Activated CD4-positive, alpha-beta T cell treated with anti-CD3 and anti-CD28 coated beads for 36 hours (primary cell): ENCODE results near the gene CELF4. TPM values are rescaled to one million over a fixed set of nuclear protein-coding genes. Genes with fewer than 3 reads are reported as not detected.

Experiments used
- ATAC-seq: fragments of 200-7000 bp; cut with Tn5 transposase; one replicate; pipeline ENCODE4 v1.10.0; 2021; ENCODE audit warnings: mild to moderate bottlenecking, moderate library complexity
- CTCF ChIA-PET: fragments of 350-600 bp; sonication (Branson Sonifier 250); formaldehyde crosslinking; loops from one replicate; lab custom pipeline; 2021; ENCODE audit warnings: antibody characterized with exemption; lab: Charles Lee
- POLR2A ChIA-PET: fragments of 350-600 bp; sonication (Branson Sonifier 250); formaldehyde crosslinking; loops from one replicate; lab custom pipeline; 2021; ENCODE audit warnings: antibody characterized with exemption, inconsistent platforms; lab: Charles Lee
- DNase-seq: peaks from one replicate; pipeline ENCODE4 v3.0.0-alpha.2; 2020
- H3K27ac Mint-ChIP-seq: one replicate; pipeline ENCODE4 v1.8.0; 2021; ENCODE audit warnings: mixed read lengths
- H3K27me3 Mint-ChIP-seq: one replicate; pipeline ENCODE4 v1.8.0; 2021; ENCODE audit warnings: mixed read lengths
- H3K36me3 Mint-ChIP-seq: one replicate; pipeline ENCODE4 v1.8.0; 2021; ENCODE audit warnings: low read depth, mixed read lengths
- H3K4me1 Mint-ChIP-seq: one replicate; pipeline ENCODE4 v1.8.0; 2021; ENCODE audit warnings: mixed read lengths
- H3K4me3 Mint-ChIP-seq: one replicate; pipeline ENCODE4 v1.8.0; 2021; ENCODE audit warnings: mild to moderate bottlenecking, moderate library complexity, mixed read lengths
- H3K9me3 Mint-ChIP-seq: one replicate; pipeline ENCODE4 v1.8.0; 2021; ENCODE audit warnings: low read depth, mixed read lengths
- intact Hi-C, 2 experiments: fragments of 100-400 bp; cut with DNase I in 1 of 2; cut with micrococcal nuclease in 1 of 2; formaldehyde crosslinking; loops; one replicate each; pipeline versions ENCODE4 v1.14.2 to v1.15.1; 2022 to 2024; cut with DNase I, micrococcal nuclease
- total RNA-seq, 2 experiments: library from RNA; stranded (reverse); gene quantifications; one replicate each; pipeline ENCODE4 v1.2.3, GENCODE V29; 2021

CELF4 gene
- total RNA-seq, 2 experiments from 2014 or later, result not detected

- no peaks in the 10 kb centered on the region for H3K9me3 Mint-ChIP-seq
- POLR2A ChIA-PET, result no interaction called here
- no peaks in the 10 kb centered on the region for H3K36me3 Mint-ChIP-seq
- intact Hi-C loops, result no loop called here
- CTCF ChIA-PET, result interaction anchor here (1.0 kb wide), 1 partner anchor 86 kb away, joined by 3 read pairs; no protein-coding TSS in a partner anchor
- H3K4me1 Mint-ChIP-seq, result no peaks in the 10 kb centered on the region
- ATAC-seq, result no peak
- DNase-seq, result no peak
- H3K27ac Mint-ChIP-seq, result no peak overlapping the region
- no peaks in the 10 kb centered on the region for H3K27me3 Mint-ChIP-seq
- no peak overlapping the region for H3K4me3 Mint-ChIP-seq
These were observed 135.8 kb downstream of the CELF4 start for GRCh38 chr18:37429791-37430190.

- POLR2A ChIA-PET, result no interaction called here
- Mint-ChIP-seq H3K4me3 (no peak overlapping the region), H3K27me3 (no peaks in the 10 kb centered on the region), H3K36me3 (no peaks in the 10 kb centered on the region), H3K9me3 (no peaks in the 10 kb centered on the region), H3K4me1 (no peaks in the 10 kb centered on the region), H3K27ac (no peak overlapping the region)
- no peak for ATAC-seq
- DNase-seq, result no peak
- CTCF ChIA-PET, result no interaction called here
- intact Hi-C loops, result no loop called here
These were observed 137.2 kb downstream of the CELF4 start for GRCh38 chr18:37428288-37428974.

GRCh38 chr18:37426586-37426985 lies 139.0 kb downstream of the CELF4 start:
- intact Hi-C loops, result no loop called here
- Mint-ChIP-seq H3K27ac (no peak overlapping the region), H3K9me3 (no peaks in the 10 kb centered on the region), H3K36me3 (no peaks in the 10 kb centered on the region), H3K27me3 (no peaks in the 10 kb centered on the region), H3K4me1 (no peaks in the 10 kb centered on the region), H3K4me3 (no peak overlapping the region)
- CTCF ChIA-PET, result no interaction called here
- no peak for DNase-seq
- POLR2A ChIA-PET, result no interaction called here
- ATAC-seq, result no peak

- ChIA-PET POLR2A (no interaction called here), CTCF (no interaction called here)
- H3K27ac Mint-ChIP-seq, result no peak overlapping the region
- intact Hi-C loops, result no loop called here
- H3K36me3 Mint-ChIP-seq, result no peaks in the 10 kb centered on the region
- H3K4me3 Mint-ChIP-seq, result no peak overlapping the region
- H3K27me3 Mint-ChIP-seq, result no peaks in the 10 kb centered on the region
- no peaks in the 10 kb centered on the region for H3K9me3 Mint-ChIP-seq
- H3K4me1 Mint-ChIP-seq, result no peaks in the 10 kb centered on the region
- no peak for ATAC-seq
- DNase-seq, result no peak
These were observed 140.4 kb downstream of the CELF4 start for GRCh38 chr18:37425222-37425621.

- no peak for ATAC-seq
- DNase-seq, result no peak
- no peaks in the 10 kb centered on the region for H3K9me3 Mint-ChIP-seq
- intact Hi-C loops, result no loop called here
- H3K4me3 Mint-ChIP-seq, result no peak overlapping the region
- CTCF ChIA-PET, result interaction anchor here (1.1 kb wide), 1 partner anchor 29 kb away, joined by 4 read pairs; no protein-coding TSS in a partner anchor
- H3K27me3 Mint-ChIP-seq, result no peaks in the 10 kb centered on the region
- H3K27ac Mint-ChIP-seq, result no peak overlapping the region
- POLR2A ChIA-PET, result no interaction called here
- no peaks in the 10 kb centered on the region for H3K4me1 Mint-ChIP-seq
- no peaks in the 10 kb centered on the region for H3K36me3 Mint-ChIP-seq
These were observed 141.1 kb downstream of the CELF4 start for GRCh38 chr18:37424507-37424906.

- POLR2A ChIA-PET, result no interaction called here
- H3K9me3 Mint-ChIP-seq, result no peaks in the 10 kb centered on the region
- ATAC-seq, result no peak
- no peak overlapping the region for H3K4me3 Mint-ChIP-seq
- no peak for DNase-seq
- CTCF ChIA-PET, result no interaction called here
- no peaks in the 10 kb centered on the region for H3K4me1 Mint-ChIP-seq
- intact Hi-C loops, result no loop called here
- no peak overlapping the region for H3K27ac Mint-ChIP-seq
- no peaks in the 10 kb centered on the region for H3K27me3 Mint-ChIP-seq
- no peaks in the 10 kb centered on the region for H3K36me3 Mint-ChIP-seq
These were observed 143.0 kb downstream of the CELF4 start for GRCh38 chr18:37422596-37422995.

GRCh38 chr18:37422116-37422515 lies 143.5 kb downstream of the CELF4 start:
- ChIA-PET CTCF (no interaction called here), POLR2A (no interaction called here)
- Mint-ChIP-seq H3K36me3 (no peaks in the 10 kb centered on the region), H3K9me3 (no peaks in the 10 kb centered on the region), H3K27me3 (no peaks in the 10 kb centered on the region), H3K4me1 (no peaks in the 10 kb centered on the region), H3K27ac (no peak overlapping the region), H3K4me3 (no peak overlapping the region)
- no peak for ATAC-seq
- intact Hi-C loops, result no loop called here
- no peak for DNase-seq

GRCh38 chr18:37421341-37422077 lies 144.1 kb downstream of the CELF4 start:
- ATAC-seq (no peak), DNase-seq (no peak)
- H3K4me1 Mint-ChIP-seq, result no peaks in the 10 kb centered on the region
- ChIA-PET CTCF (no interaction called here), POLR2A (no interaction called here)
- no peaks in the 10 kb centered on the region for H3K27me3 Mint-ChIP-seq
- H3K27ac Mint-ChIP-seq, result no peak overlapping the region
- no peaks in the 10 kb centered on the region for H3K9me3 Mint-ChIP-seq
- intact Hi-C loops, result no loop called here
- no peaks in the 10 kb centered on the region for H3K36me3 Mint-ChIP-seq
- H3K4me3 Mint-ChIP-seq, result no peak overlapping the region

- intact Hi-C loops, result no loop called here
- H3K27ac Mint-ChIP-seq, result no peak overlapping the region
- H3K27me3 Mint-ChIP-seq, result no peaks in the 10 kb centered on the region
- ATAC-seq (no peak), DNase-seq (no peak)
- ChIA-PET CTCF (no interaction called here), POLR2A (no interaction called here)
- no peaks in the 10 kb centered on the region for H3K4me1 Mint-ChIP-seq
- H3K4me3 Mint-ChIP-seq, result no peak overlapping the region
- H3K9me3 Mint-ChIP-seq, result no peaks in the 10 kb centered on the region
- no peaks in the 10 kb centered on the region for H3K36me3 Mint-ChIP-seq
These were observed 145.2 kb downstream of the CELF4 start for GRCh38 chr18:37420315-37420880.

GRCh38 chr18:37419866-37420265 lies 145.7 kb downstream of the CELF4 start:
- Mint-ChIP-seq H3K4me1 (no peaks in the 10 kb centered on the region), H3K9me3 (no peaks in the 10 kb centered on the region), H3K27me3 (no peaks in the 10 kb centered on the region), H3K27ac (no peak overlapping the region), H3K36me3 (no peaks in the 10 kb centered on the region), H3K4me3 (no peak overlapping the region)
- ChIA-PET POLR2A (no interaction called here), CTCF (no interaction called here)
- intact Hi-C loops, result no loop called here
- no peak for ATAC-seq
- no peak for DNase-seq

- intact Hi-C loops, result no loop called here
- H3K4me3 Mint-ChIP-seq, result no peak overlapping the region
- DNase-seq (no peak), ATAC-seq (no peak)
- no peaks in the 10 kb centered on the region for H3K36me3 Mint-ChIP-seq
- no peaks in the 10 kb centered on the region for H3K27me3 Mint-ChIP-seq
- ChIA-PET CTCF (no interaction called here), POLR2A (no interaction called here)
- H3K4me1 Mint-ChIP-seq, result no peaks in the 10 kb centered on the region
- H3K27ac Mint-ChIP-seq, result no peak overlapping the region
- no peaks in the 10 kb centered on the region for H3K9me3 Mint-ChIP-seq
These were observed 146.3 kb downstream of the CELF4 start for GRCh38 chr18:37419315-37419714.

GRCh38 chr18:37414816-37415215 lies 150.8 kb downstream of the CELF4 start:
- Mint-ChIP-seq H3K4me1 (no peaks in the 10 kb centered on the region), H3K36me3 (no peaks in the 10 kb centered on the region), H3K27ac (no peak overlapping the region), H3K4me3 (no peak overlapping the region), H3K9me3 (no peaks in the 10 kb centered on the region), H3K27me3 (no peaks in the 10 kb centered on the region)
- DNase-seq, result no peak
- POLR2A ChIA-PET, result no interaction called here
- CTCF ChIA-PET, result no interaction called here
- intact Hi-C loops, result no loop called here
- no peak for ATAC-seq
